Stimulated activated CD4-positive, alpha-beta T cell treated with anti-CD3 and anti-CD28 coated beads, Interleukin-1b, Interleukin-23, amount 100 ng/mL, for 48 hours (primary cell): Measurements from ENCODE around the gene SLC13A1.
"Not testable (repeated sequence)": the region's sequence is repeated elsewhere in the genome, so short reads cannot be mapped to it uniquely, and the experiment has no call there.

Experiments used
- DNase-seq: peaks from one replicate; pipeline ENCODE4 v3.0.0-alpha.2; 2020

Gene SLC13A1

GRCh38 chr7:123199883-123200282, at the start of gene SLC13A1:
Gene SLC13A1, minus strand, starts transcription at chr7:123199969. Its CDS starts 23 bp downstream, at chr7:123199946.
- no peak for DNase-seq

GRCh38 chr7:123244768-123245167, 45.0 kb upstream of the SLC13A1 start:
- DNase-seq = no peak

- no peak for DNase-seq
Observed at GRCh38 chr7:123242467-123243092, 42.8 kb upstream of the SLC13A1 start.

GRCh38 chr7:123241809-123242208, 42.0 kb upstream of the SLC13A1 start:
- DNase-seq = no peak

- no peak for DNase-seq
Observed at GRCh38 chr7:123231021-123232000, 31.5 kb upstream of the SLC13A1 start.

GRCh38 chr7:123230603-123231002, 30.8 kb upstream of the SLC13A1 start:
- no peak for DNase-seq

GRCh38 chr7:123230147-123230546, 30.4 kb upstream of the SLC13A1 start:
- no peak for DNase-seq

- DNase-seq = no peak
Observed at GRCh38 chr7:123229426-123229825, 29.7 kb upstream of the SLC13A1 start.

GRCh38 chr7:123227666-123228065, 27.9 kb upstream of the SLC13A1 start:
- not testable (repeated sequence) for DNase-seq

GRCh38 chr7:123220396-123220795, 20.6 kb upstream of the SLC13A1 start:
- DNase-seq = no peak

- DNase-seq = no peak
Observed at GRCh38 chr7:123218866-123219265, 19.1 kb upstream of the SLC13A1 start.

- no peak for DNase-seq
Observed at GRCh38 chr7:123216825-123217224, 17.1 kb upstream of the SLC13A1 start.

- no peak for DNase-seq
Observed at GRCh38 chr7:123215350-123215749, 15.6 kb upstream of the SLC13A1 start.

GRCh38 chr7:123211545-123211944, 11.8 kb upstream of the SLC13A1 start:
- no peak for DNase-seq

- DNase-seq = no peak
Observed at GRCh38 chr7:123210986-123211385, 11.2 kb upstream of the SLC13A1 start.

- no peak for DNase-seq
Observed at GRCh38 chr7:123209786-123210185, 10.0 kb upstream of the SLC13A1 start.

GRCh38 chr7:123208793-123209192, 9.0 kb upstream of the SLC13A1 start:
- DNase-seq = no peak

GRCh38 chr7:123204206-123204835, 4.6 kb upstream of the SLC13A1 start:
- DNase-seq = no peak

- DNase-seq = no peak
Observed at GRCh38 chr7:123201901-123202300, 2.1 kb upstream of the SLC13A1 start.

GRCh38 chr7:123198668-123199652, 809 bp downstream of the SLC13A1 start:
- DNase-seq = no peak

- DNase-seq = no peak
Observed at GRCh38 chr7:123198111-123198510, 1.7 kb downstream of the SLC13A1 start.

- DNase-seq = no peak
Observed at GRCh38 chr7:123193235-123193634, 6.5 kb downstream of the SLC13A1 start.
